GM19455 (cell line): ENCODE results near the gene TBL1X.
"Not testable (repeated sequence)": the region's sequence is repeated elsewhere in the genome, so short reads cannot be mapped to it uniquely, and the experiment has no call there.

ENCODE experiments used
- ATAC-seq: cut with Tn5 transposase; IDR thresholded peaks from one replicate; pipeline ENCODE4 v1.9.1; 2021; ENCODE audit not compliant: unreplicated experiment

The TBL1X gene

GRCh38 chrX:9746148-9746888 lies 281.5 kb downstream of the TBL1X start:
- no peak for ATAC-seq

DNA sequence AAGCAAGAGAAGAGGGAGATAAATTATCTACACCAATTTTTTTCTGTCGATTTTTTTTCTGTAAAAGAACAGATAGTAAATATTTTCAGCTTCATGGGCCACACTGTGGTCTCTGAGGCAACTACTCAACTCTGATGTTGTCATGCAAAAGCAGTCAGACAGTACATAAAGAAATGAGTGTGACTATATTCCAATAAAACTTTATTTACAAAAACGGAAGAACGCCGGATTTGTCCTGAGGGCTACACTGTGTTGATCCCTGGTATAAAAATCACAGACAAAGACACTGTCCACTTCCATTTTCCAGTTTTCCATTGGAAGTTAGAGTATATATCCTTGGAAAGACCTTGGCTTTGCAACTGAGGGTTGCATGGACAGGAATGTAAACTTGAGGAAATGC lies 282.8 kb downstream of the TBL1X start:
- ATAC-seq = no peak

- ATAC-seq = no peak
Observed at GRCh38 chrX:9749146-9749692, 284.4 kb downstream of the TBL1X start.

DNA sequence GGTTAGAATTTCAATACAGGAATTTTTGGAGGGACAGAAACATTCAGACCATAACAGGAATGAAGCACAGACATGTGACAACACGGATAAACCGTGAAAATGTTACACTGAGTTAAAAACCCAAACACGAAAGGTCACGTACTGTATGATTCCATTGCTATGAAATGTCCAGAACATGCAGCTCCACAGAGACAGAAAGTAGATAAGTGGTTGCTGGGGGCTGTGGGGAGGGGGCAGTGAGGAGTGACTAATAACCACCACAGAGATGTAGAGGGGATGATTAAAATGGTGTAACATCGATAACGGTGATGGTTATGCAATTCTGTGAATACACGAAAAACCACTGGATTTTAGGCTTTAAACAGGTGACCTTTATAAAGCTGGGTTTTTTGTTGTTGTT lies 292.5 kb downstream of the TBL1X start:
- ATAC-seq = no peak

DNA sequence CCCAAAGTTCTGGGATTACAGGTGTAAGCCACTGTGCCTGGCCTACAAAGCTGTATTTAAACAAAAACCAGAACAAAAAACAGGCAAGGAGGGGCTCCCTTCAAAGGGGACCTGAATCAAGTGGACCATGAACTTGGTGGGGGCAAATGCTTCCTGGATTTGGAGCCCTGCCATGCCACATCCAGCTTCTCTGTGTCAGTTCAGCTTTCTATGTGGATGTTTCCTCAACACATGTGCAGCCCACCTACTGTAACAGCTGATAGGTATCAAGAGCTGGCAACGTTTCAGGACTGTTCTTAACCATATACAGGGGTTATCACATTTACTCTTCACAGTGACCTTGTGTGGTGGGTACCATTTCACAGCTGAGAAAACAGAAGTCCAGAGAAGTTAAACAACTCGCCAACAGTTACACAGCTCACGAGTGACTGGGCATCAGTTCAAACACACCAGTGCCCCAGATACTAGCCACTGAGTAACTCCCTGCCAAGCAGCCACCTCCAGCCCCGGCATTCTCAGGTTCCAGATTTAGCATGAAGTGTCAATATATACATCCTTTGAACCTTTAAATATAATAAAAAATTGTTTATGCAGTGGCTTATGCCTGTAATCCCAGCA lies 293.3 kb downstream of the TBL1X start:
- no peak for ATAC-seq

DNA sequence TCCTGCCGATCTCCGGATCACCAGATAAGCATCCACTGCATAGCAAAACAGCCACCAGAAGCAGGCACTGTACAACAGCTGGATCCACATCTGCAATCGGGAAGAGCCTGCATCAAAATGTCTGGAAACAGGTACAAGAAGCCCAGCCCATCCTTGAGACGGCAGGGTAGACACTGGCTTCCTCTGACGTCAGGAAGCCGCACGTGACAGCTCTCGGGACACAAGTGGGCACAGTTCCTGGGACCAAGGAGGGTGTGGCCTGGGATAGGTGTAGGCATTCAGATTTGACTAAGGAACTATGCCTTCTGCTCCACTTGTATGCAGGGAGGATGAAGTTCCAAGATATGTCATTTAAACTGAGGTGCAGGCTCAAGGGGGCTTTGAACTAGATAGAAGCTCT lies 294.5 kb downstream of the TBL1X start:
- no peak for ATAC-seq

DNA sequence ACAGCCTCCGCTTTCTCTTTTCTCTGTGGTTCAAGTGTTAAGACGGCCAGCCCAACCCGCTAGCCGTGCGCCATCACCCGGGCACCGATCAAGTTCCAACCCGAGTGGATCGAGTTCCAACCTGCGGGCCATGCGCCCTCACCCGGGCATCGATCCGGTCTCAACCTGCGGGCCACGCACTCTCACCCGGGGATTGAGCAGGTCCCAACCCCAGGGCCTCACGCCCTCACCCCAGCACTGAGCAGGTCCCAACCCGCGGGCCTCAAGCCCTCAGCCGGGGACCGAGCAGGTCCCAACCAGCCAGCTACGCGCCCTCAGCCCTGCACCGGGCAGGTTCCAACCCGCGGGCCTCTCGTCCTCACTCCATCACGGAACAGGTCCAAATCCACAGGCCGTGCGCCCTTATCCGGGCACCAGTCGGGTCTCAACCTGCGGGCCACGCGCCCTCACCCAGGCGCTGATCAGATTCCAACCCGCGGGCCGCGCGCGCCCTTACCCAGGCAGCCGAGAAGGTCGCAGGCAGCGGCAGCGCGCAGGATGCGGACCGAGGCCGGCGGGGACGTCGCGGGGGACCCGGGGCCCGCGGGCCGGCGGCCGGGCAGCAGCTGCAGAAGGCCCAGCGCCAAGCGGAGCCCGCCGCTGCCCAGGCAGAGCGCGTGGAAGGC lies 300.3 kb downstream of the TBL1X start:
- ATAC-seq = no peak

DNA sequence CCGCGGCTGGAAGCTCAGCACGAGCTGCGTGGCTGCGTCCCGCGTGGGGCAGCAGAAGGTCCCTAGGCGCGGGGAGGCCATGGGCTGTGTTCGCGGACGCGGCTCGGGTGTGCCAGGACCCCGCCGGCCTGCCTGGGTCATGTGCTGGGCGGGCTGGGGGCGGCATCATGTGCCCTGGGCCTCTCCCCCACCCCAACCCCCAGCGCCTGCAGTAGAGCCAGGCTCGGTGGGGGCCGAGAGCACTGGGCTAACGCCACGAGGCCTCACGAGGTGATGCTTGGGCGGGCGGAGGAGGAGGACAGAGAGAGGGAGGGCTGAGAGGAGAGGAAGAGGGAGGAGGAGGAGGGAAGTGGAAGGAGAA lies 300.9 kb downstream of the TBL1X start, which contains the start of gene GPR143:
Gene GPR143 (minus strand): TSS at position 111 of the 361 bp plus-strand sequence. CDS start 30 bp downstream, at position 81.
- no peak for ATAC-seq

DNA sequence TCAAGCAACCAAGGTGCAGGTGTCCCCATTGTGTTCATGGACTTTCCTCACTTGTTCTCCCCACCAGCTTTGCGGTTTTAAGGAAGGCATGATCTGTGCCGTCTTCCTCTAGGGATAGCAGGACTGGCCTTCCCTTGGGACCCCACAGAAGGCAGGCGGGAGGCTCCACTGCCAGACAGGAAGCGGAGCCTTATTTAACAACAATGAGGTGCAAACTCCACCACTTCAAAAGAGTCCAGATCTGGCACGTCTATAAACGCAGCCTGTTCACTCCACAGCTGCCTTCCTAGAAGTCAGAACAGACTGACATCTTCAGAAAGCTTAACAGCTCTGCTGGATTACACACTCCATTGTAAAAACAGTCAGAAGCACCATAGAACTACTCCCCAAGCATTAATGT lies 302.5 kb downstream of the TBL1X start:
- no peak for ATAC-seq

GRCh38 chrX:9768321-9768839 lies 303.5 kb downstream of the TBL1X start:
- not testable (repeated sequence) for ATAC-seq

DNA sequence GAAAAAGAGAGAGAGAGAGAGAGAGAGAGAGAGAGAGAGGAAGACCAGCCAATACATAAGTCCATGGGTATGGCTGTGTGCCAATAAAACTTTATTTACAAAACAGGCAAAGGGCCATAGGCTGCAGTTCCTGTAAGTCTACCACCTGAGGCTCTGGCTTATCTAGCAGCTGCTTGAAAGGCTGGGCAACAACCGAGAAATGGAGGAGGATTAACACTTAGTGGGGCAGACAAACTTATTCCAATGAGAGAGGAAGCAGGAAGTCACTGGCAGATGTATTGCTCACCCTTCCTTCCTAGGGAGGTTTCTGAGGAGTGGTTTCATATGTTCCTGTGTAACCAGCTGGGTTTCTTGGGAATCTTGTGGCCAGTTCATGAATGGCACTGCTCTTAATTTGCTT lies 305.5 kb downstream of the TBL1X start:
- ATAC-seq = no peak

DNA sequence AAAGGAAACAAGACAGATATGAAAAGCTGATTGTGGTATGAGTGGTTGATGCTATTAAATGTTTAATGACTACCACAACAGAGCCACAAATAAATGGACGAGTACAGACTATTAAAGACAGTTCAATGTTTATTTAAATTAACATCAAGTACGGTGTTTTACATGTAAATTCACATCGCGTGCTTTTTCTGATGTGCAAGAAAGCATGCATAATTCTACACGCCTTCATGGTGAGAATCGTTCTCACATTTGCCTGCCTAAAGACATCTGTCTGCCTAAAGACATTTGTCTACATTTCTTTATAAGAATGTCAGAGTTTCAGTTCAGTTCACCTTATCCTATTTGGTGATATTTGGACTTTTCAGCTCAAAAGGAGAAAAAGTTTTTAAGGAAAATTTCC lies 308.1 kb downstream of the TBL1X start:
- no peak for ATAC-seq

GRCh38 chrX:9775930-9776329 lies 311.1 kb downstream of the TBL1X start:
- no peak for ATAC-seq

- no peak for ATAC-seq
Observed at GRCh38 chrX:9781941-9782340, 317.1 kb downstream of the TBL1X start.

DNA sequence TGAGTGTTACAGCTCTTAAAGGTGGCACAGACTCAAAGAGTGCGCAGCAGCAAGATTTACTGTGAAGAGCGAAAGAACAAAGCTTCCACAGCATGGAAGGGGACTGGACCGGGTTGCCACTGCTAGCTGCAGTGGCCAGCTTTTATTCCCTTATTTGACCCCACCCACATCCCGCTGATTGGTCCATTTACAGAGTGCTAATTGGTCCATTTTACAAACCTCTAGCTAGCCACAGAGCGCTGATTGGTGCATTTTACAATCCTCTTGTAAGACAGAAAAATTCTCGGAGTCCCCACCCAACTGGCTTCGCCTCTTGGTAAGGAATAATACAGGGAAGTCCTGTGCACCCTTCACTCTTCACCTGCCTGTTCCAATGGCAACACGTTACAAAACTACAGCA lies 319.5 kb downstream of the TBL1X start:
- no peak for ATAC-seq

DNA sequence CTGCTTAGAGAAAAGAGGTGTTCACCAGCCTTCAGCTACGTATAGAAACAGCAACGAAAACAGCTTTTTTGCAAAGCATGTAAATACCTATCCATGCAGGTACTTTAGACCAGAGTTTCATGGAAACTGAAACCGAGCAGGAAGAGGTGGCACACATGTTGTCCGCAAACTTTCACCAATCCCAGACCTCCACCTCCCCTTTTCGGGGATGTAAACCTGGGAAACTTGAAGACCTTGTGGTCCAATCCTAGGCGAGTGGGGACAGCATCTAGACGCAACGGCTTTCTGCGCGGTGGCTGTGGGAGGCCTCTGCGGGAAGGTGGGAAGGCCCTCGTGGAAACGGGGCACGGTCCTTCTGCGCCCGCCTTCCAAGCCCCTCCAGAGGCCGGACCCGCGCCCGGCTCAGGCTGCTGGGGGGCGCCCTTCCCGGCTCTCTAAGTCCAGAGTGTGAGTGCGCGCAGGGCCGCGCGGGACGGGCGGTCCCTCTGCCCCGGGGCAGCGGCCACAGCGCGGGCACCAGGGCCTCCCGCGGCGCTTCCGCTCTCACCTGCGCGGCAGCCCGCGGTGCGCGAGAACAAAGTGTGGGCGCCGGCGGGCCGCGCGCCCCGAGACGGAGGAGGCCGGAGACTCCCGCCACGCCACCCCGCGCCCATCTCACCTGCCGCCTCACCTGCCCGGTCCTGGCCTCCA lies 320.5 kb downstream of the TBL1X start:
- no peak for ATAC-seq

- ATAC-seq = no peak
Observed at GRCh38 chrX:9785944-9786797, 321.3 kb downstream of the TBL1X start, which contains the start of gene SHROOM2. Gene SHROOM2 (plus strand): TSS chrX:9786429. CDS start chrX:9786546, 117 bp downstream.

GRCh38 chrX:9786798-9787635 lies 322.2 kb downstream of the TBL1X start:
- no peak for ATAC-seq

DNA sequence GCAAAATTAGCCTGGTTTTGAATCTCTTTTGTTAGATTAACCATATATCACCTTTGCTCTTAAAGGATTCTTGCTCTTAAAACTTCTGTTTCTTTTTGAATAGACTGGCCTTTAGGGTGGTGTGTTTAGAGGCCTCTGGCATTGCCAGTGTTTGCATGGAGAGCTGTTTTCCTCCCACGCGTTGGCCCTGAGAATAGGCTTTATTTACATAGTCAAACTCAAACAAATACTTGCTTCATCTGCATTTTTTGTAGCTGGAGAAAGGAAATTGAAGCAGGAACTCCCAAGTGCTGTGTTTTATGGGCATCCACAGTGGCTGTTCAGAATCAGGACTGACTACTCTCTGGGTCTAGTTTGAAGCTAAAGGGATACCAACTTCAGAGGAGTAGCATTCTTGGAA lies 324.1 kb downstream of the TBL1X start:
- no peak for ATAC-seq
